PC-3 (cell line): ENCODE results near the gene AANAT. TPM values are rescaled to one million over a fixed set of nuclear protein-coding genes. Genes with fewer than 3 reads are reported as not detected.

Experiments used
- ATAC-seq: fragments of 200-7000 bp; cut with Tn5 transposase; 2 replicates; pipeline ENCODE4 v1.9.1; 2020; ENCODE audit warnings: mild to moderate bottlenecking, moderate library complexity
- BruUV-seq: library from RNA; stranded (reverse); fragments of 400-500 nt; replicated peaks from 2 replicates; lab custom pipeline; 2021; lab: Mats Ljungman, UMichigan
- CTCF ChIA-PET: fragments of 300-600 bp; sonication (Branson Sonifier 250); formaldehyde crosslinking; loops from one replicate; lab custom pipeline; 2022; ENCODE audit warnings: antibody characterized with exemption; lab: Charles Lee
- POLR2A ChIA-PET: fragments of 300-600 bp; sonication (Branson Sonifier 250); formaldehyde crosslinking; loops from one replicate; lab custom pipeline; 2022; ENCODE audit warnings: antibody characterized with exemption; ENCODE audit not compliant: unreplicated experiment; lab: Charles Lee
- DNase-seq: peaks from one replicate; pipeline ENCODE4 v3.0.0-alpha.2; 2015
- H2AFZ ChIP-seq: fragments of 300-600 bp; sonication (generic); 2 replicates; pipeline ENCODE4 v1.6.0; 2016; ENCODE audit warnings: antibody characterized with exemption, low read length
- H3F3A ChIP-seq: fragments of 300-600 bp; sonication (generic); one replicate; pipeline ENCODE4 v1.6.0; 2017; ENCODE audit warnings: antibody characterized with exemption, low read length, control low read depth, mild to moderate bottlenecking; ENCODE audit not compliant: unreplicated experiment
- H3K27ac ChIP-seq: fragments of 300-600 bp; sonication (generic); 2 replicates; pipeline ENCODE4 v1.5.1; 2016; ENCODE audit warnings: mild to moderate bottlenecking, low read length
- H3K27me3 ChIP-seq: fragments of 300-600 bp; sonication (generic); 2 replicates; pipeline ENCODE4 v1.6.1; 2016; ENCODE audit warnings: low read length, mixed read lengths
- H3K36me3 ChIP-seq: fragments of 300-600 bp; sonication (generic); 2 replicates; pipeline ENCODE4 v1.6.1; 2016; ENCODE audit warnings: low read depth, mixed run types, low read length, mixed read lengths
- H3K4me1 ChIP-seq: fragments of 300-600 bp; sonication (generic); 2 replicates; pipeline ENCODE4 v1.5.1; 2016; ENCODE audit warnings: low read length; ENCODE audit not compliant: insufficient read depth
- H3K4me2 ChIP-seq: fragments of 300-600 bp; sonication (generic); 2 replicates; pipeline ENCODE4 v1.6.0; 2016; ENCODE audit warnings: low read length
- H3K4me3 ChIP-seq: fragments of 300-600 bp; sonication (generic); 2 replicates; pipeline ENCODE4 v1.5.1; 2016; ENCODE audit warnings: mild to moderate bottlenecking, low read length, mixed read lengths
- H3K79me2 ChIP-seq: fragments of 300-600 bp; sonication (generic); 2 replicates; pipeline ENCODE4 v1.6.1; 2017; ENCODE audit warnings: low read length, mixed read lengths
- H3K9ac ChIP-seq: fragments of 300-600 bp; sonication (generic); 2 replicates; pipeline ENCODE4 v1.6.0; 2016; ENCODE audit warnings: mild to moderate bottlenecking, low read length
- H3K9me2 ChIP-seq: fragments of 300-600 bp; sonication (generic); replicated peaks from 2 replicates; pipeline ENCODE4 v1.6.1; 2016; ENCODE audit warnings: mixed run types, low read length, mixed read lengths
- H3K9me3 ChIP-seq: fragments of 300-600 bp; sonication (generic); 2 replicates; pipeline ENCODE4 v1.6.1; 2016; ENCODE audit warnings: low read length, mixed read lengths
- H4K20me1 ChIP-seq: fragments of 300-600 bp; sonication (generic); 2 replicates; pipeline ENCODE4 v1.6.1; 2016; ENCODE audit warnings: low read length, mixed read lengths
- EZH2 ChIP-seq: fragments of 300-600 bp; sonication (generic); IDR thresholded peaks from one replicate; pipeline ENCODE4 v1.6.1; 2017; ENCODE audit warnings: antibody characterized with exemption, mild to moderate bottlenecking, low read length; ENCODE audit not compliant: unreplicated experiment
- EZH2phosphoT487 ChIP-seq: fragments of 300-600 bp; sonication (generic); IDR thresholded peaks from 2 replicates; pipeline ENCODE4 v1.6.1; 2018; ENCODE audit warnings: mild to moderate bottlenecking, antibody characterized with exemption, low read length, borderline replicate concordance
- intact Hi-C: fragments of 100-400 bp; cut with micrococcal nuclease; formaldehyde crosslinking; loops from 2 replicates; pipeline ENCODE4 v1.9.0; 2023
- total RNA-seq: library from RNA; depleted of rRNA; stranded (reverse); fragments of >200 nt; gene quantifications from 2 replicates; pipeline ENCODE4 v1.2.3, GENCODE V29; 2014
- TF ChIP-seq, protein P1 (sequence below): fragments of 300-600 bp; sonication (generic); conservative IDR thresholded peaks from 2 replicates; pipeline ENCODE4 v1.5.1; 2017; ENCODE audit warnings: antibody characterized with exemption, low read depth, mild to moderate bottlenecking, low read length

AANAT gene
- total RNA-seq, 1 experiment from 2014 or later, result not detected

DNA sequence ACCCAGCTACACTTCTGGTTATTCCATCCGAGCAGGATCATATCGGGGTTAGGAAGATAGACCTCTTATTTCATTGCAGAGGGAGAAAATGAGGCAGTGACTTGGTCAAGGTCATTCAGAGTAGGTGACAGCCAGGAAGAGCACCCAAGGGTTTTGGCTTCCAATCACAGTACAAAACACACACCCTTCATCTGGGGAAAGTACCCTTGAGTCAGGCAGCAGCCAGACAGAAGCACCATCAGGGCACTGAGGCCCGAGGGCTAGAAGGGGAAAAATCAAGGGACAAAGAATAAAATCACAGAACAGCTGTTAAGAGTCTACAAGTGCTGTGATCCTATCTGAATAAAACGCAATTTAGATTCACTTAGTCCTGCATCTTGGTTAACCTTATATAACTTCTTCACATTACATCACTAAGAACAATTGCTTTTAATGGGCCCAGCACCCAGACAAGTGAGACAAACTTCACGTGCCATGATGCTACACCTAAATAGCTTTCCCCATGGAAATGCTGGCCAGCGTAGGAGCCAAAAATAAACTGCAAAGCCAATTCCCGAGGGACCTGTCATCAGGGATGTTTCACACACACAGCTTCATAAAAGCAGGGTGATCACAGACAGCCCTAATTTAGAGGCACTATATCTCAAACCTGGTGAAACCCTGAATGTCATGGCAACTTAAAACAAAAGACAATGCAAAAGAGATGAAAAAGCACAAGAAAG, 19.3 kb upstream of the AANAT start:
- H3K79me2 ChIP-seq, result peaks cover 92% of the 10 kb centered on the region
- ChIA-PET CTCF (interaction anchor here (0.6 to 1.9 kb wide), 2 partner anchors 10 to 66 kb away, joined by 7 to 9 read pairs; no protein-coding TSS in a partner anchor), POLR2A (no interaction called here)
- ATAC-seq (no peak), DNase-seq (no peak)
- H3K9me2 ChIP-seq, result no peaks in the 10 kb centered on the region
- peak overlapping the region; percentile 38; the same call in 1 of the 2 replicates for H3K4me3 ChIP-seq
- intact Hi-C loops, result no loop called here
- peaks cover 75% of the 10 kb centered on the region for H3K4me1 ChIP-seq
- peak overlapping the region; percentile 81 for H3K4me2 ChIP-seq
- no peaks in the 10 kb centered on the region for H3K9me3 ChIP-seq
- H3K9ac ChIP-seq, result peak overlapping the region; percentile 23; the same call in 1 of the 2 replicates
- H3F3A ChIP-seq, result peaks cover 25% of the 10 kb centered on the region
- H3K27me3 ChIP-seq, result no peaks in the 10 kb centered on the region
- peaks cover 42% of the 10 kb centered on the region for H4K20me1 ChIP-seq
- TF ChIP-seq, protein P1, sequence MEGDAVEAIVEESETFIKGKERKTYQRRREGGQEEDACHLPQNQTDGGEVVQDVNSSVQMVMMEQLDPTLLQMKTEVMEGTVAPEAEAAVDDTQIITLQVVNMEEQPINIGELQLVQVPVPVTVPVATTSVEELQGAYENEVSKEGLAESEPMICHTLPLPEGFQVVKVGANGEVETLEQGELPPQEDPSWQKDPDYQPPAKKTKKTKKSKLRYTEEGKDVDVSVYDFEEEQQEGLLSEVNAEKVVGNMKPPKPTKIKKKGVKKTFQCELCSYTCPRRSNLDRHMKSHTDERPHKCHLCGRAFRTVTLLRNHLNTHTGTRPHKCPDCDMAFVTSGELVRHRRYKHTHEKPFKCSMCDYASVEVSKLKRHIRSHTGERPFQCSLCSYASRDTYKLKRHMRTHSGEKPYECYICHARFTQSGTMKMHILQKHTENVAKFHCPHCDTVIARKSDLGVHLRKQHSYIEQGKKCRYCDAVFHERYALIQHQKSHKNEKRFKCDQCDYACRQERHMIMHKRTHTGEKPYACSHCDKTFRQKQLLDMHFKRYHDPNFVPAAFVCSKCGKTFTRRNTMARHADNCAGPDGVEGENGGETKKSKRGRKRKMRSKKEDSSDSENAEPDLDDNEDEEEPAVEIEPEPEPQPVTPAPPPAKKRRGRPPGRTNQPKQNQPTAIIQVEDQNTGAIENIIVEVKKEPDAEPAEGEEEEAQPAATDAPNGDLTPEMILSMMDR, result no peak
- no peak for TF ChIP-seq EZH2phosphoT487
- BruUV-seq, result no TSS peak
- H3K27ac ChIP-seq, result peak overlapping the region; percentile 93
- H3K36me3 ChIP-seq, result no peaks in the 10 kb centered on the region
- no peak overlapping the region for H2AFZ ChIP-seq

DNA sequence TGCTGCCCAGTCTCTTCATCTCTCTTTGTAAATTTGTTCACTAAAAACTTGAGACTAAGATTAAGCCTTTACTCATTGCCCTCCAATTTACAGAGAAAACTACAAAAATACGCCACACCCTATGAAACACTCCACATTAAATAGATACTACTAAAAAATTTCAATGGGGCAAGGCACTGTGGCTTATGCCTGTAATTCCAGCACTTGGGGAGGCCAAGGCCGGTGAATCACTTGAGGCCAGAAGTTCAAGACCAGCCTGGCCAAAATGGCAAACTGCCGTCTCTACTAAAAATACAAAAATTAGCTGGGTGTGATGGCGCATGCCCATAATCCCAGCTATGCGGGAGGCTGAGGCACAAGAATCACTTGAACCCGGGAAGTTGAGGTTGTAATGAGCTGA, 18.3 kb upstream of the AANAT start:
- Histone ChIP-seq H3K9me2 (no peaks in the 10 kb centered on the region), H3K4me3 (no peak overlapping the region), H3K79me2 (peaks cover 82% of the 10 kb centered on the region), H2AFZ (no peak overlapping the region), H3F3A (peaks cover 25% of the 10 kb centered on the region), H3K27me3 (no peaks in the 10 kb centered on the region), H3K9me3 (no peaks in the 10 kb centered on the region), H3K27ac (no peak overlapping the region), H3K4me2 (peak overlapping the region; percentile 81), H3K36me3 (no peaks in the 10 kb centered on the region), H3K9ac (no peak overlapping the region), H3K4me1 (peaks cover 68% of the 10 kb centered on the region), H4K20me1 (peaks cover 42% of the 10 kb centered on the region)
- ChIA-PET CTCF (interaction anchor here (1.9 kb wide), 1 partner anchor 9 kb away, joined by 9 read pairs; no protein-coding TSS in a partner anchor), POLR2A (no interaction called here)
- ATAC-seq (no peak), DNase-seq (no peak)
- TF ChIP-seq, protein P1, result no peak
- TF ChIP-seq EZH2, result no peak
- TF ChIP-seq EZH2phosphoT487, result no peak
- no TSS peak for BruUV-seq
- intact Hi-C loops, result no loop called here

DNA sequence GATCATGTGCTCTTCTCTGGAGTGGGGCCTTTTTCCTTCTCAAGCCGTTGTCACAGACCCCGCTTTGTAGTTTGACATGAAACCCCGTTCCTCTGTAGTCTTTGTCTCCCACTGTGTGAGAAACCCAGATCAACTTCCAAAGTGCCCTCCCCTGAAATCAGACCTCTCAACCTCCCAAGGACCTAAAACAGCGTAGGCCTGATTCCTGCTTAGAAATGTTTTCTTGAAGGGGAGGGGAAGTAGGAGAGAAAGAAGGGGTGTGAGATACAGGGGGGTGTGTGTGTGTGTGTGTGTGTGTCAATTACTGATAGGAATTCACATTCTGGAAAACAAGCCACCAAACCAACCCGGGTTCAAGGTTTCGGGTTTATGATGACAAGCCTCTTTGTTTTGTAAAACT, 15.9 kb upstream of the AANAT start:
- no peak overlapping the region for H2AFZ ChIP-seq
- H3K79me2 ChIP-seq, result peaks cover 59% of the 10 kb centered on the region
- peaks cover 44% of the 10 kb centered on the region for H3K4me1 ChIP-seq
- no peaks in the 10 kb centered on the region for H3K9me2 ChIP-seq
- peak overlapping the region; percentile 89 for H3K4me2 ChIP-seq
- no peak overlapping the region for H3K27ac ChIP-seq
- intact Hi-C loops, result no loop called here
- no peaks in the 10 kb centered on the region for H3K36me3 ChIP-seq
- H3K4me3 ChIP-seq, result peak overlapping the region; percentile 93
- H3F3A ChIP-seq, result peaks cover 15% of the 10 kb centered on the region
- no peaks in the 10 kb centered on the region for H3K27me3 ChIP-seq
- TF ChIP-seq EZH2 (no peak), EZH2phosphoT487 (no peak)
- TF ChIP-seq, protein P1, result no peak
- ChIA-PET POLR2A (no interaction called here), CTCF (interaction anchor here (0.6 kb wide), 1 partner anchor 127 kb away, joined by 3 read pairs; no protein-coding TSS in a partner anchor)
- peaks cover 42% of the 10 kb centered on the region for H4K20me1 ChIP-seq
- H3K9ac ChIP-seq, result peak overlapping the region; percentile 90
- no peaks in the 10 kb centered on the region for H3K9me3 ChIP-seq
- TSS peak; percentile 42 for BruUV-seq
- DNase-seq, result no peak
- no peak for ATAC-seq
